ENCODE results near the gene THRB. TPM values are rescaled to one million over a fixed set of nuclear protein-coding genes. Genes with fewer than 3 reads are reported as not detected.

Gene THRB
- total and polyA plus RNA-seq, 11 donors = 4.8 to 28.5 (median 21.0) TPM

GRCh38 chr3:24270744-24271143, 223.9 kb downstream of the THRB start:
- H3K27ac ChIP-seq = no peak overlapping the region
- DNase-seq = no peak
- intact Hi-C loops (cut with DNase I) = no loop called here
- TF ChIP-seq POLR2A (IDR thresholded peaks at IDR 0.05) = no peak
- TF ChIP-seq, protein P1, sequence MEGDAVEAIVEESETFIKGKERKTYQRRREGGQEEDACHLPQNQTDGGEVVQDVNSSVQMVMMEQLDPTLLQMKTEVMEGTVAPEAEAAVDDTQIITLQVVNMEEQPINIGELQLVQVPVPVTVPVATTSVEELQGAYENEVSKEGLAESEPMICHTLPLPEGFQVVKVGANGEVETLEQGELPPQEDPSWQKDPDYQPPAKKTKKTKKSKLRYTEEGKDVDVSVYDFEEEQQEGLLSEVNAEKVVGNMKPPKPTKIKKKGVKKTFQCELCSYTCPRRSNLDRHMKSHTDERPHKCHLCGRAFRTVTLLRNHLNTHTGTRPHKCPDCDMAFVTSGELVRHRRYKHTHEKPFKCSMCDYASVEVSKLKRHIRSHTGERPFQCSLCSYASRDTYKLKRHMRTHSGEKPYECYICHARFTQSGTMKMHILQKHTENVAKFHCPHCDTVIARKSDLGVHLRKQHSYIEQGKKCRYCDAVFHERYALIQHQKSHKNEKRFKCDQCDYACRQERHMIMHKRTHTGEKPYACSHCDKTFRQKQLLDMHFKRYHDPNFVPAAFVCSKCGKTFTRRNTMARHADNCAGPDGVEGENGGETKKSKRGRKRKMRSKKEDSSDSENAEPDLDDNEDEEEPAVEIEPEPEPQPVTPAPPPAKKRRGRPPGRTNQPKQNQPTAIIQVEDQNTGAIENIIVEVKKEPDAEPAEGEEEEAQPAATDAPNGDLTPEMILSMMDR (IDR thresholded peaks at IDR 0.05) = no peak
- no peaks in the 10 kb centered on the region for H3K27me3 ChIP-seq
- H3K4me3 ChIP-seq = no peak overlapping the region
- H3K9me3 ChIP-seq = no peaks in the 10 kb centered on the region
- 62 to 79% (median 72%) methylated on average over 1 of the region's 1 CpG for WGBS, 4 donors
- no peaks in the 10 kb centered on the region for H3K36me3 ChIP-seq
- no peak for ATAC-seq
- peaks cover 0 to 6% (median 0%) of the 10 kb centered on the region in 12 donors for H3K4me1 ChIP-seq

DNA sequence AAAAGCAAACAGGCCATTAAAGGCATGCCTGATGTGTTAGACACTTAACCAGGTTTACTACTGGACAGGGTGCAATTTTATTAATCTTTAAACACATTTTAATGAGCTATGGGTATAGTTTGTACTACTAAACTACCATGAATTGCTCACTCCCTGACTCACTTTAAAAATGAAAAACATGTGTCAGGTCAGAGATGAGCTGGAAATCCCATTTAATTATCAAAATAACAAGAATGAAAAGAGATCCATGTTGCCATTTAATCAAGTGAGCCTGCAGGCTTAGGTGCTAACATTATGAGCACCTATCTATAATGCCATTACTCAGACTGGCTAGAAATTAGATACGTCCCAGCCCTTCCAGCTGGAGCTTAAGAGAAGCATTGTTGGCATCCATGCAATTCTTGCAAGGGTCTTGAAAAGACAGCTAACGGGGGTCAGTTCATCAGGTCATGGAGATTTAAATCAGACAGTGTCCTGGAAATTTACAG, 224.4 kb downstream of the THRB start:
- Histone ChIP-seq H3K4me1 (peaks cover 0 to 6% (median 0%) of the 10 kb centered on the region in 12 donors), H3K27ac (no peak overlapping the region), H3K36me3 (no peaks in the 10 kb centered on the region), H3K4me3 (no peak overlapping the region), H3K9me3 (no peaks in the 10 kb centered on the region), H3K27me3 (no peaks in the 10 kb centered on the region)
- DNase-seq (no peak), ATAC-seq (no peak)
- no peak for TF ChIP-seq POLR2A (IDR thresholded peaks at IDR 0.05)
- TF ChIP-seq, protein P1 (IDR thresholded peaks at IDR 0.05) = no peak
- intact Hi-C loops (cut with DNase I) = no loop called here
- WGBS, 4 donors = 71 to 77% (median 75%) methylated on average over 2 of the region's 2 CpGs

DNA sequence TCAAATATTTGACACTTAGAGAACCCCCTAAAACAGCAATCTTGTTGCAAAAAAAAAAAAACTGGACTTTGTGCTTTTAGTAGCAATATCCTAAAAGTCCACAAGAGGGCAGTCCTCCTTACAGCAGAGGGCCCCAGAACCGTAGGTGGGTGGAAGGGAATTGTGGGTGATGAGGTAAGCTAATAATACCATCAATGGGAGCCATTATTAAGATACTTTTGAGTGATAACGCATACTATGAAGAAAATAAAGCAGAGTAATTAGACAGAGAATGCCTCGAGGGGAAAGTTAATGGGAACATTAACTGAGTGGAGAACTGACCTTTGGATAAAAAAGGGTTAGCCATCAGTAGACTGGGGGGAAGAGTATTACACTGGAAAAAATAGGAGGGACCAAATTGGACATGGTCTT, 229.9 kb downstream of the THRB start:
- Histone ChIP-seq H3K36me3 (no peaks in the 10 kb centered on the region), H3K4me3 (no peak overlapping the region), H3K27me3 (no peaks in the 10 kb centered on the region), H3K9me3 (no peaks in the 10 kb centered on the region), H3K4me1 (peaks cover 0 to 14% (median 5%) of the 10 kb centered on the region in 12 donors), H3K27ac (no peak overlapping the region)
- DNase-seq (no peak), ATAC-seq (peak in 3 of 4 donors; percentile 50 to 63 (median 55))
- intact Hi-C loops (cut with DNase I) = loop anchor here (2.0 to 10.0 kb wide), 7 partner anchors 230 to 420 kb away; partner anchors contain the start of gene THRB (in 5 of the 10)
- TF ChIP-seq POLR2A (IDR thresholded peaks at IDR 0.05) = no peak
- TF ChIP-seq, protein P1 (IDR thresholded peaks at IDR 0.05) = peak; percentile 62 to 79 (median 71)
- WGBS, 4 donors = 46 to 52% (median 49%) methylated on average over 3 of the region's 3 CpGs

DNA sequence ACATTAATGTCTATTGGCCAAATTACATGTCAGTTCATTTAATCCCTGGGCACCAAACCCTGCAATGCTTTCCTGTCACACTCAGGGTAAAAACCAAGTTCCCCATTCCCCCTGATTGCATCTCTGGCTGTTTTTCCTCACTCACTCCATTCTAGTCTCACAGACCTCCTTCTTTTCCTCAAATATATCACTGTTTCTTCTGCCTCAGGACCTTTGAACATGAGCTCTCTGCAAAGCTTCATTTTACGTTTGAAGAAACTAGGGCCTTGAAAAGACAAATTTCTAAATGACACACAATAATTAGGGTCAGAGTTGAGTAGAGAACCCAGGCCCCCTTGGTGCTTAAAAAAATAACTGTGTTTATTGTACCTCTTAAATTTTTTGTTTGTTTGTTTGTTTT, 230.6 kb downstream of the THRB start:
- DNase-seq (no peak), ATAC-seq (no peak)
- Histone ChIP-seq H3K4me3 (no peak overlapping the region), H3K27ac (no peak overlapping the region), H3K36me3 (no peaks in the 10 kb centered on the region), H3K27me3 (no peaks in the 10 kb centered on the region), H3K9me3 (no peaks in the 10 kb centered on the region), H3K4me1 (peaks cover 0 to 20% (median 8%) of the 10 kb centered on the region in 12 donors)
- TF ChIP-seq, protein P1 (IDR thresholded peaks at IDR 0.05) = no peak
- TF ChIP-seq POLR2A (IDR thresholded peaks at IDR 0.05) = no peak
- intact Hi-C loops (cut with DNase I) = loop anchor here (2.0 to 10.0 kb wide), 7 partner anchors 231 to 421 kb away; partner anchors contain the start of gene THRB (in 5 of the 10)
- WGBS, 4 donors = 94 to 100% (median 99%) methylated on average over 1 of the region's 1 CpG

Measured in heart left ventricle (tissue), 16 donors.